ENCODE data around the gene UBAP2L.
A peak's percentile ranks its signal among the peaks of the same experiment; 100 is the strongest.

The UBAP2L gene, protein sequence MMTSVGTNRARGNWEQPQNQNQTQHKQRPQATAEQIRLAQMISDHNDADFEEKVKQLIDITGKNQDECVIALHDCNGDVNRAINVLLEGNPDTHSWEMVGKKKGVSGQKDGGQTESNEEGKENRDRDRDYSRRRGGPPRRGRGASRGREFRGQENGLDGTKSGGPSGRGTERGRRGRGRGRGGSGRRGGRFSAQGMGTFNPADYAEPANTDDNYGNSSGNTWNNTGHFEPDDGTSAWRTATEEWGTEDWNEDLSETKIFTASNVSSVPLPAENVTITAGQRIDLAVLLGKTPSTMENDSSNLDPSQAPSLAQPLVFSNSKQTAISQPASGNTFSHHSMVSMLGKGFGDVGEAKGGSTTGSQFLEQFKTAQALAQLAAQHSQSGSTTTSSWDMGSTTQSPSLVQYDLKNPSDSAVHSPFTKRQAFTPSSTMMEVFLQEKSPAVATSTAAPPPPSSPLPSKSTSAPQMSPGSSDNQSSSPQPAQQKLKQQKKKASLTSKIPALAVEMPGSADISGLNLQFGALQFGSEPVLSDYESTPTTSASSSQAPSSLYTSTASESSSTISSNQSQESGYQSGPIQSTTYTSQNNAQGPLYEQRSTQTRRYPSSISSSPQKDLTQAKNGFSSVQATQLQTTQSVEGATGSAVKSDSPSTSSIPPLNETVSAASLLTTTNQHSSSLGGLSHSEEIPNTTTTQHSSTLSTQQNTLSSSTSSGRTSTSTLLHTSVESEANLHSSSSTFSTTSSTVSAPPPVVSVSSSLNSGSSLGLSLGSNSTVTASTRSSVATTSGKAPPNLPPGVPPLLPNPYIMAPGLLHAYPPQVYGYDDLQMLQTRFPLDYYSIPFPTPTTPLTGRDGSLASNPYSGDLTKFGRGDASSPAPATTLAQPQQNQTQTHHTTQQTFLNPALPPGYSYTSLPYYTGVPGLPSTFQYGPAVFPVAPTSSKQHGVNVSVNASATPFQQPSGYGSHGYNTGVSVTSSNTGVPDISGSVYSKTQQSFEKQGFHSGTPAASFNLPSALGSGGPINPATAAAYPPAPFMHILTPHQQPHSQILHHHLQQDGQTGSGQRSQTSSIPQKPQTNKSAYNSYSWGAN

DNA sequence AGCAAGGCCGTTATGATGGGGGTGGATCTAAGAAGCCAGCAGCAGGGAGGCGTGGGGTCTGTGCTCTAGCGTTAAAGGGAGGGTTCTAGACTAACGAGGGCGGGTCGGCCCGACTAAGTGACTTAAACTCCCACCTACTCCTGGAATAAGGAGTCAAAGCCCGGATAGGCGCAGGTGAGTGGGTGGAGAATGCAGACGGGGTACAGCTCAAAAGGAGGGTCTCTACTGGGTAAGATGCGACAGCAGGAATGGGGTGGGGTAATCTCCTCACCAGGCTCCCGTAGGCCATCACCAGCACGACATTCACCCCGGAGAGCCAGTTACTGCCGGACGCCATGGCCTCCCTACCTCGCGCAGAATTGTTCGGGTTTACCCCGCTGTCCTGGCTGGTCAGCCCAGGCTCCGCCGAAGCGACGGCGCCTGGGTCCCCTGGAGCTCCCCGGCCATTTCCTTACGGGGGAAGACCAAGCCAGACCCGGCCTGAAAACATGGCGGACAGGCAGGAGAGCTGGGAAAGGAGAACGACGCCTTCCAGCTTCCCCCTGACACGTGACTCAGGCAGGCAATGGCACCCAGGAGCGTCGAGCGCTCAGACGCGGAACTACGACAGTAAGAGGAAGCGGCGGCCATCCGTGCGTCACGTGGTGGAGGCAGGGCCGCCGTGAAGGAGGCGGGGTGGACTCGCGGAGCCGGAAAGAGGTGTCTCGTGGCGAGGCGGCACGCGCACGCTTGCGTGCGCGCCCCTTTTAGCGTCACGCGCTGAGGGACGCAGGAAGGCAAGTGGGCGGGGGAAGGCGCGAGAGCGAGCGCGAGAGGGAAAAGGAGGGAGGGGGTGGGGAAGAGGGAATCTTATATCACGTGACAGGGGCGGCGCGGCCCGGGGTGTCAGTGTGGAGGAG, at the start of gene UBAP2L:
Gene UBAP2L, plus strand, starts transcription at position 885 of the 899 bp plus-strand sequence. CDS start 4,169 bp downstream, outside the sequence.
- peak; percentile 89 for DNase-seq (ENCODE audit: low spot score)

GRCh38 chr1:154171223-154171583, 49.6 kb upstream of the UBAP2L start:
- DNase-seq (ENCODE audit: low spot score), result no peak

DNA sequence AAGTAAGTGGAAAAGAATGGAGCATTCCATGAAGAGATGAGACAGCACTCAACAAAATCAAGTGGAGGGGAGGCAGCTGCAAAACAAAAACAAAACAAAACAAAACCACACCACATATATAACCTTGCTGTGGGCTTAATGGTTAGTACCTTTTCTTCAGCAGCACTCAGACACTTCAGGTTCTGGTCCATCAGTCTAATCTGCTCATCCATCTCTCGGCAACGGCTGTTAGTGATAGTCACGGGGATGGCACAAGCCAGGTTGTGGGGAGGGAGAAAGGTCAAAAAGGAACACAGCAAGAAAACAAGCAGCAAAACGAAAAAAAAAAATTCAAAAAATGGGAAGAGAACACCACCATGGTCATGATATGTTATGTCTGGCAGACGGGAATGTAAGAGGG, 48.9 kb upstream of the UBAP2L start:
- no peak for DNase-seq (ENCODE audit: low spot score)

DNA sequence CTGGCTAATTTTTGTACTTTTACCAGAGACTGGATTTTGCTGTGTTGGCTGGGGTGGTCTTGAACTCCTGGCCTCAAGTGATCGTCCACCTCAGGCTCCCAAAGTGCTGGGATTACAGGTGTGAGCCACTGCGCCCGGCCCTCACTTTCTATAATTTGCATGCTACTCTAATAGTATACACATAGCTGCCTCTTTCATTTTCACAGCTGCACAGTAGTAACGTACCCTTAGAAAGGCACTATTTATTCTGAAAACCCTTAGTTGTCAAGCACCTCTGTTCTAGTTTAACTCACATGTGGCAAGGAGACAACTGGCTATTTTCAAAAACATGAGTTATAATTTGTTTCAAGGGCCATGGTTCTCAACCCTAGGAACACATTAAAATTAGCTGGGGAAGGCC, 46.1 kb upstream of the UBAP2L start:
- no peak for DNase-seq (ENCODE audit: low spot score)

DNA sequence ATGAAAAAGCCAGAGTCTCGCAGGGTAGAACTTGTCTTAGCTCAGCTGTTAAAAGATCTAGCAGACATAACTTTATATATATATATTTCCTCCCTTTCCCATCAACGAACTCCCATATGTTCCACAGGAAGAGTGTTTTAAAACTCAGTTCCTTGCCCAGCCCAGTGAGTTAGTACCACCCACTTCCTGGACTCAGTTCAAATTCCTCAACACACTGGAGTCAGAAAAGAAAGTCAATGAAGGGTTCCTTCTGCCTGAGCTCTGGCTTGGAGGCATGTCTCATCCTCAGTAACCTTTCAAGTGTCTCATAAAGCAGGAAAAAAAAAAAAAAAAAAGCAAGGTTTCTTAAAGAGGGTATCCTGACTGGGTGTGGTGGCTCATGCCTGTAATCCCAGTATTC, 44.4 kb upstream of the UBAP2L start:
- DNase-seq (ENCODE audit: low spot score), result no peak

DNA sequence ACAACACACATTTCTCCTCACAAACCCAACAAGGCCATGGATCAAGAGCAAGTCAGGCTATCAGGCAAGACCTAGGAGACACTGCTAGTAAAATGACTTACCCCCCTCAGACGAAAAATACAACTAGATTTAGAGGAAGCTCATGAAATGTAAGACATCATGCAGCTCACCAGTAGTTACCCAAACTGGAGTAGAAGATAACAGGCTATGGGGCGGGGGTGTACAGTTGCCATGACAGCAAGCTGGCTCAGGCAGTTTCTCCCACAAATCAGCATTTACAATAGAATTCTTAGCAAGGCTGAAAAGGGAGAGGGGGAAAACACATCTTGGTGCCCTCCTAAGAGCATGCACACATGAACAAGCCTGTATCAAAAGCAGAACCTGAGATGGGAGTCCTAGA, 42.7 kb upstream of the UBAP2L start:
- no peak for DNase-seq (ENCODE audit: low spot score)

DNA sequence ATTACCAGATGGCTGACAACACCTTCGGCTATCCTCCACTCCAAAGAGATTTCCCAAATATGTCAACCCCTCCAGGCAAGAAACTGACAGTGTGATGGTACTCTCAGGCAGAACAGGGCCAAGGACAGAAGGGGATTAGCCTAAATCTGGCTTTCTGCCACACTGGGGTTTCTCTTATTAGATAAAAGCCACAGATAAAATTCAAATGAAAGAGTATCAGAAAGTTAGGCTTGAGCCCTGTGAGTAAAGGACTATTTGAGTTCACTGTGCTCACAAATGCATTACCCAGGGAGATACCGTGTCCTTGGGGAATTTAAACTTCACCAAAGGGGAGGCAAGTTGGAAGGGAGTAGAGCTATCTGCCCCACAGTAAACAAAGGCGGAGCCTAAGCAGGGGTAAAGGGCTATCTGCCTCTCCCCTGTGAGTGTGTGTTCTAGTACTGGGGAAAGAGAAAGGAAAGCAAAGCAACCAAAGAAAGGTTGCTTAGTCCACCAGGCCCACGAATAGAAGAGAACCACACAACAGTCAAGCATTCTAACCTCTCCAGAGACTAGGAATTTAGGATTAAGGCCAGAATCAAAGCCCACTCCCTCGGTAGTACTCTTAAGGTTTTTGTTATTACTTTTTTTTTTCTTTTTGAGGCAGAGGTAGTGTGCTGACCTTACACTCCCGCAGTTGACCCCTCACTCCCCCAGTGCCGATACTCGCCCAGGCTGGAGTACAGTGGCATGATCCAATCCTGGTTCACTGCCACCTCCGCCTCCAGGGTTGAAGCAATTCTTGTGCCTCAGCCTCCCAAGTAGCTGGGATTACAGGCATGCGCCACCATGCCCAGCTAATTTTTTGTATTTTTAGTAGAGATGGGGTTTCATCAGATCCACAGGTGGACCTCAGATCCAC, 41.6 kb upstream of the UBAP2L start:
- peak; percentile 46 for DNase-seq (ENCODE audit: low spot score)

DNA sequence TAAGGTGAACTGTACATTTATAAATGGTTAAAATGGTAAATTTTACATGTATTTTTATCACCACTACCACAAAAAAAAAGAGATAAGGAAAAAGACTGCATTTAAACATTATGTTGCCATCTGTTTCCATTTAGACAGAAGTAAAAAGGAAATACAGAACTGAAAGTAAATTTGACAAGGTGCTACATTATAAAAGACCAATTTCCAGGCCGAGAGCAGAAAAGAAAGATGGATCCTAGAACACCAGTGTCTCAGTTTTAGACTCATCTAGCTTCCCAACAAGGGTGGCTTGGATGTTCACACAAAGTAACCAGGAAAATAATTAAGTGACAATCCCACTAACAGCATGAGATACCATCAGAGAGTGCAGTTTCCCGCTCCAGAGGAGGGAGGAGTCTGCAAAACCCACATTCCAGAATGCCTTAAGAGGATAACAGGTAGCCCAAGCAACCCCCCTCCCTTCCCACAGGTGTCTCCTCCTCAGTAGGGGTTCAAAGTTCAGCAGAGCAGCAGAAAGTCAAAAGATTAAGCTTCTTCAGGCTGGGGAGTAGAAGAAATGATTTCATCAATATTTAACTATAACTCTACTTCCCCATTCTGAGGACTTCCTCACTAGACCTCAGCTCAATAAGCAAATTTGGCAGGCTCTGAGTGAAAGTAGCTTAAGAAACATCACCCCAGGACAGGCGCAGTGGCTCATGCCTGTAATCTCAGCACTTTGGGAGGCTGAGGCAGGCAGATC, 40.6 kb upstream of the UBAP2L start:
- DNase-seq (ENCODE audit: low spot score), result no peak

DNA sequence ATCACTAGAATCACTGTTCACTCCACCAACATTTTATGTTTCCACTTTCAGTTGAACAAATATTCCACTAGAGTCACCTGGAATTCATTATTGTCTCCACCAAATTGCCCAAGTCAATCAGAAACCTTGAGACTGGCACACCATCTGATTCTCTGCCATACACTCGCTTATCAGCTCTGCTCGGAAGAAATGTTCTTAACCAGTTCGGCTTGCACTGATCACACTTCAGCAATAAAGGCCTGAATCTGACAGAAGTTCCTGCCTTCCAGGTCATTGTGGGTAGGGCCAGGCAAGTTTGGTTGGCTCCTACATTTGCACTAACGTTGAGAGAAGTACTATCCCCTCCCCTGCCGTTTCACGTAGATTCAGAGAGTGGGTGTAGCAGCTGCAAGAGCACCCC, 38.8 kb upstream of the UBAP2L start:
- no peak for DNase-seq (ENCODE audit: low spot score)

- DNase-seq (ENCODE audit: low spot score), result no peak
These were observed 38.3 kb upstream of the UBAP2L start for GRCh38 chr1:154182344-154183045.

DNA sequence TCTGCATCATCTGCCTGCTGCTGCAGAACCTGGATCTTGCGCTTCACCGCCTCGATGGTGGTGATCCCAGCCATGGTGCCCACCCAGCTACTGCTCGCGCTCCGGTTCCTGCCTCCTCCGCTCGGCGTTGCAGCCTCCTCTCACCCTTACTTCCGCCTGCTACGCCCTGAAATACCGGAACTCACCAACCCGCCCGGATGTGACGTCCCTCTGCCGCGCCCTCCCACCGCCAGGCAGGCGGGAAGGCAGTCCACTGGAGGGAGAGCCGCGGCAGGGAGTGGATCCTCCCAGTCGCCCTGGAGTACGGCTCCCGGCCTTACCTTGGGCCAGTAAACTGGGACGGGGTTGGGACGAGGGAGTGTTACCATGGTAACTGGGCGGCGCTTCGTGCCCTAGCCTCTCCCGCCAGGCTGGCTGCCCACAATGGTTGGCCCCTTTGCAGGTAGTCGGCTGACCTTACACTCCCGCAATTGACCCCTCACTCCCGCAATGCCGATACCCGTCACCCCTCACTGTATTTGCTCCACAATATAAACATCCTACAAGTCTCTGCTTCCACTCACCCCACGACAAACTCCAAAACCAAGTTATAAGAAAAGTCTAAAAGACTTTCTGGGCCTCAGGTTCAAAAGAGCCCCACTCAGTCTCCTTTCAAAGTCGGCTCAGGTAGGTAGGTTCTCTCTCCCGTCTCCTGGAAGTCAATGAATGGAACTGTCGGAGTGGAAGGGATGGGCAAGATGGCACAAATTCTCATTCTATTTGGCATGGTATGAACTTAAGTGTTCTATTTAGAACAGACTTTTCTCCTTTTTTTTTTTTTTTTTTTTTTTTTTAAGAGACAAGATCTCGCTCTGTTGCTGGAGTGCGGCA, 37.5 kb upstream of the UBAP2L start:
- DNase-seq (ENCODE audit: low spot score), result peak; percentile 97

- DNase-seq (ENCODE audit: low spot score), result peak; percentile 68
These were observed 34.6 kb upstream of the UBAP2L start for GRCh38 chr1:154186177-154186576.

DNA sequence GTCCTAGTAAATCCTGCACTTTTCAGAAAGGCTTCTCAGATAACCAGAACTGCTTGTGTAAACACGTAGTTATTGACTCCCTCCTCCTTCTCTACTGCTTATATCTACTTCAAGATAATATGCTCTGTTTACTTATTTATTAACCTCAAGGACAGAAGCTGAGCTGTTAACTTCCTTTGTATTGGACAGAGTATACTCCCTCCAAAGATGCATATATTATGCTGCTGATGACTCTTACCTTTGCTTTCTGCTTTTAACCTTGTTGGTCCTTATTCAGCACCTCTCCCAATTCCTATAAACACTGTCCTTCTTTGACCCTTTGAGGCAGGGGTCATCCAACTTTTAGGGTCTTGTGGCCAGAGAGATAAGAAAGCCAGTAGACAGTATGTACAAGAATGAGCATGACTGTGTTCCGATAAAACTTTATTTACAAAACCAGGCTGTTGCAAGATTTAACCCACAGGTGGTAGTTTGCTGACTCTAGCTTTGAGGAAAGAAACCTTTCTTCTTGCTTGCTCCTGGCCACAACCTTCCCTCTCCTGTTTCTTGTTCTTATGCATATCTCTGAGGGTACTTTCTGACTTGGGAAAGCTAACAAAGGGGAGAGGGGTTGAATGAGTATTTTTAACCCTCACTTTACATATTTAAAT, 33.8 kb upstream of the UBAP2L start:
- DNase-seq (ENCODE audit: low spot score), result no peak

- no peak for DNase-seq (ENCODE audit: low spot score)
These were observed 30.2 kb upstream of the UBAP2L start for GRCh38 chr1:154190550-154190949.

DNA sequence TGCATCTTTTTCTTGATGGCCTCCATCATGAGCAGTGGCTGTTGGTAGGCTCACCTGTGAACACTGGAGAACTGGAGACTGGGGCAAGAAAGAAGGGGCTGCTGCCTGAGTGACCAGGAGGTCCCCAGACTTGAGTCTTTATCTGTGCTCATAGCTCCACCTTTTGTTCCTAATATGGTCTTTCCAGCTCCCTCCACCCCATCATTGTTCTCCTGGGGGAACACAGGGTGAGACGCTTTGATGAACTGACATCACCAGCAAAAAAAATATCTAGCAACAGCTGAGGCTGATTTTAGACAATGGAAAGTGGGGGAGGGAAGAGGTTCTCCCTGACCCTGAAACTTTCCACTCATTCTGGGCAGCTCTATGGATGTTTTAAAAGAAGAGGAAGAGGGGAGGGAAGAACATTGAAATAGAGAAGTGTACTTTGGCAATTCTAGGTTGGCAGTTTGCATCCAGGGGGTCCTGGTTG, 28.7 kb upstream of the UBAP2L start, which contains the start of gene TPM3:
Gene TPM3, minus strand, starts transcription at position 111 of the 472 bp plus-strand sequence. Its CDS starts 82 bp downstream, at position 29.
- DNase-seq (ENCODE audit: low spot score), result no peak

DNA sequence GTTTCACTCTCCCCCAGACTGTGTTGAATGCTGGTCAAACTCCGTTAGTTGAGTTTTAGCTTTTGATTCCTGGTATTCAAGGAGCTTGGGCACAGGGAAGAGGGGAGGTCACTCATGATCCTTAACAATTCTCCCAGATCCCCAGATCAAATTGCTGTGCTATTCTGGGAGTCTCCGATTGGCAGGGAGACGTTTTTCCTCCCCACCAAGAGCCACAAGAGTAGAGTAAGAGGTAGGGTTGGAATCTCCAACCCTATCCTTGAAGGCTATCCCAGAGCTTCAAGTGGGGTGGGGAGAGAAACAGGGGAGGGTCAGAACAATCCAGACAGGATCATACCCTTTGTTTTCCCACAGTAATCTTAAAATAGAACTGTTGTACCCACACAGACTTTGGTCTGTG, 28.3 kb upstream of the UBAP2L start:
- DNase-seq (ENCODE audit: low spot score), result no peak

DNA sequence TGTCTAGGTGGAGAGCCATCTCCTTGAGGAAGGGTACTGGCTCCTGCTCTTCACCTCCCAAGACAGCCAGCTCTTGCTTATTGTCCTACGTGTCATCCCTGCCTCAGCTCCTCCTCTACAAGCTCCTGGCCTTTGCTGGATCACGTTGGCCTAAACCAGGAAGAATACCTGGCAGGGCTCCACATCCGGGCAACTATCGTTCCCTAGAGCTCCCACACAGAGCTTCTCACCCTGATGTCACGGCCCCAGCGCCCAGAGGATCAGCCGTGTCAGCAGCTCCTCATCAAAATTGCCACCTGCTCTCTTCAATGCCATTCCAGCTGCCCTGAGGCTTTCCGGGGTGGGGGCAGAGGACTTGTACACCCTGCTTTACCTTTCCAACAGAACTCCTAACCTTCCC, 26.9 kb upstream of the UBAP2L start:
- DNase-seq (ENCODE audit: low spot score), result no peak
